Spinal cord (tissue), 10 donors: ENCODE measurements around the gene THSD4. TPM values are rescaled to one million over a fixed set of nuclear protein-coding genes. Genes with fewer than 3 reads are reported as not detected.

Experiments used
- DNase-seq, 6 donors: peaks; one replicate each; pipeline versions ENCODE4 v3.0.0 to v3.0.0-alpha.2; 2013 to 2015; ENCODE audit warnings: low spot score in 6 of 6, low read depth in 4 of 6
- H3K27ac ChIP-seq: one replicate; pipeline ENCODE4 v1.5.1; 2013; ENCODE audit warnings: low read depth, low read length, control low read depth
- H3K27me3 ChIP-seq: one replicate; pipeline ENCODE4 v1.6.1; 2013; ENCODE audit warnings: low read length; ENCODE audit not compliant: control insufficient read depth, insufficient read depth
- H3K36me3 ChIP-seq: one replicate; pipeline ENCODE4 v1.6.1; 2013; ENCODE audit warnings: low read length; ENCODE audit not compliant: control insufficient read depth, insufficient read depth
- H3K4me1 ChIP-seq: one replicate; pipeline ENCODE4 v1.6.1; 2013; ENCODE audit warnings: low read length; ENCODE audit not compliant: control insufficient read depth, insufficient read depth
- H3K4me3 ChIP-seq: one replicate; pipeline ENCODE4 v1.5.1; 2013; ENCODE audit warnings: low read depth, low read length, control low read depth
- H3K9me3 ChIP-seq: one replicate; pipeline ENCODE4 v1.6.1; 2013; ENCODE audit warnings: low read length; ENCODE audit not compliant: control insufficient read depth, insufficient read depth
- whole genome bisulfite sequencing: methylation state at CpG from one replicate; pipeline ENCODE4 v1.1.5; 2013; ENCODE audit warnings: missing lambda C conversion rate; ENCODE audit not compliant: insufficient coverage; 5-methylcytosine and 5-hydroxymethylcytosine counted together
- polyA plus RNA-seq, 2 donors: library from polyadenylated mRNA; unstranded; fragments of 120-200 nt; gene quantifications; one replicate each; pipeline ENCODE4 v1.2.1, GENCODE V29; 2013; ENCODE audit not compliant: insufficient read length in 2 of 2
- total RNA-seq, 2 donors: library from RNA; depleted of rRNA in 1 of 2; stranded (reverse); fragments of 120-200 nt in 1 of 2; fragments of >200 nt in 1 of 2; gene quantifications; one replicate each; pipeline versions ENCODE4 v1.2.3 to v1.2.4, GENCODE V29; 2013 to 2014
- donor health status: healthy.

The THSD4 gene
- total and polyA plus RNA-seq, 4 donors: 18.2 to 127 (median 63.2) TPM

- Histone ChIP-seq H3K27me3 (no peaks in the 10 kb centered on the region), H3K4me3 (no peak overlapping the region), H3K27ac (no peak overlapping the region), H3K9me3 (no peaks in the 10 kb centered on the region), H3K4me1 (peaks cover 4% of the 10 kb centered on the region), H3K36me3 (no peaks in the 10 kb centered on the region)
- 80% methylated on average over 1 of the region's 3 CpGs for WGBS
- DNase-seq: peak in 2 of 6 donors; percentile 14 to 37
These were observed 5.4 kb upstream of the THSD4 start for GRCh38 chr15:71109905-71110304.

- Histone ChIP-seq H3K9me3 (no peaks in the 10 kb centered on the region), H3K27me3 (no peaks in the 10 kb centered on the region), H3K27ac (no peak overlapping the region), H3K4me1 (peaks cover 7% of the 10 kb centered on the region), H3K4me3 (no peak overlapping the region), H3K36me3 (no peaks in the 10 kb centered on the region)
- DNase-seq: no peak
- WGBS: 72% methylated on average over 13 of the region's 13 CpGs
These were observed 4.7 kb upstream of the THSD4 start for GRCh38 chr15:71110405-71111180.

- no peaks in the 10 kb centered on the region for H3K9me3 ChIP-seq
- WGBS: 100% methylated on average over 1 of the region's 1 CpG
- H3K27ac ChIP-seq: no peak overlapping the region
- H3K4me1 ChIP-seq: peaks cover 11% of the 10 kb centered on the region
- no peaks in the 10 kb centered on the region for H3K36me3 ChIP-seq
- H3K27me3 ChIP-seq: peaks cover 3% of the 10 kb centered on the region
- no peak for DNase-seq
- H3K4me3 ChIP-seq: no peak overlapping the region
These were observed 4.1 kb upstream of the THSD4 start for GRCh38 chr15:71111181-71111565.

GRCh38 chr15:71111950-71112349 lies 3.3 kb upstream of the THSD4 start:
- Histone ChIP-seq H3K27me3 (peaks cover 4% of the 10 kb centered on the region), H3K9me3 (no peaks in the 10 kb centered on the region), H3K4me3 (no peak overlapping the region), H3K4me1 (peaks cover 11% of the 10 kb centered on the region), H3K36me3 (no peaks in the 10 kb centered on the region), H3K27ac (no peak overlapping the region)
- DNase-seq: no peak
- 43% methylated on average over 1 of the region's 4 CpGs for WGBS

GRCh38 chr15:71112429-71112828 lies 2.8 kb upstream of the THSD4 start:
- H3K27ac ChIP-seq: no peak overlapping the region
- WGBS: no CpG with 5 or more reads among the region's 2 CpGs
- H3K9me3 ChIP-seq: no peaks in the 10 kb centered on the region
- H3K36me3 ChIP-seq: no peaks in the 10 kb centered on the region
- no peak overlapping the region for H3K4me3 ChIP-seq
- H3K4me1 ChIP-seq: peaks cover 11% of the 10 kb centered on the region
- peaks cover 4% of the 10 kb centered on the region for H3K27me3 ChIP-seq
- DNase-seq: no peak

GRCh38 chr15:71114066-71114680 lies 1.1 kb upstream of the THSD4 start:
- Histone ChIP-seq H3K9me3 (no peaks in the 10 kb centered on the region), H3K27me3 (peaks cover 4% of the 10 kb centered on the region), H3K4me1 (peaks cover 11% of the 10 kb centered on the region), H3K4me3 (no peak overlapping the region), H3K36me3 (no peaks in the 10 kb centered on the region), H3K27ac (no peak overlapping the region)
- no peak for DNase-seq
- 77% methylated on average over 7 of the region's 11 CpGs for WGBS

GRCh38 chr15:71115567-71116351 lies 488 bp downstream of the THSD4 start:
- peaks cover 14% of the 10 kb centered on the region for H3K4me1 ChIP-seq
- peaks cover 4% of the 10 kb centered on the region for H3K27me3 ChIP-seq
- H3K9me3 ChIP-seq: no peaks in the 10 kb centered on the region
- H3K27ac ChIP-seq: no peak overlapping the region
- no peaks in the 10 kb centered on the region for H3K36me3 ChIP-seq
- peak in 2 of 6 donors; percentile 47 to 49 for DNase-seq
- WGBS: under 1% methylated on average over 92 of the region's 93 CpGs
- peak overlapping the region; percentile 41 for H3K4me3 ChIP-seq

GRCh38 chr15:71116366-71116765 lies 1.1 kb downstream of the THSD4 start:
- Histone ChIP-seq H3K27ac (no peak overlapping the region), H3K36me3 (no peaks in the 10 kb centered on the region), H3K9me3 (no peaks in the 10 kb centered on the region), H3K4me3 (peak overlapping the region; percentile 41), H3K27me3 (peaks cover 4% of the 10 kb centered on the region), H3K4me1 (peaks cover 14% of the 10 kb centered on the region)
- WGBS: no CpG with 5 or more reads among the region's 13 CpGs
- DNase-seq: no peak

- H3K27ac ChIP-seq: no peak overlapping the region
- H3K4me1 ChIP-seq: peaks cover 14% of the 10 kb centered on the region
- H3K4me3 ChIP-seq: no peak overlapping the region
- no peaks in the 10 kb centered on the region for H3K9me3 ChIP-seq
- H3K36me3 ChIP-seq: no peaks in the 10 kb centered on the region
- WGBS: 100% methylated on average over 1 of the region's 3 CpGs
- no peak for DNase-seq
- peaks cover 4% of the 10 kb centered on the region for H3K27me3 ChIP-seq
These were observed 1.7 kb downstream of the THSD4 start for GRCh38 chr15:71116942-71117341.
